K562 (cell line): Measurements from ENCODE around the gene KLHL29. TPM values are rescaled to one million over a fixed set of nuclear protein-coding genes. Genes with fewer than 3 reads are reported as not detected.

Experiments
- ATAC-seq: fragments of 200-7000 bp; cut with Tn5 transposase; 3 replicates; pipeline ENCODE4 v1.9.1; 2020; ENCODE audit warnings: moderate library complexity
- BruUV-seq: library from RNA; stranded (reverse); fragments of 400-500 nt; replicated peaks from 2 replicates; lab custom pipeline; 2021; lab: Mats Ljungman, UMichigan
- CTCF ChIA-PET: fragments of 300-600 bp; formaldehyde crosslinking; extraction: SDS; loops from one replicate; lab custom pipeline; 2021; ENCODE audit warnings: low intra/inter-chr PET ratio; lab: Yijun Ruan, JAX
- POLR2A ChIA-PET: fragments of 300-600, 350-650 bp; sonication (Branson Sonifier 250); formaldehyde crosslinking; extraction: SDS; loops from one replicate; lab custom pipeline; 2021; ENCODE audit warnings: antibody characterized with exemption, inconsistent platforms; lab: Yijun Ruan, JAX
- DNase-seq, 4 experiments: peaks; one replicate each; pipeline versions ENCODE4 v3.0.0 to v3.0.0-alpha.2; 2011 to 2018; ENCODE audit warnings: low spot score in 3 of 4, mixed read lengths in 3 of 4; ENCODE audit errors: extremely low read depth in 1 of 4
- FAIRE-seq: peaks from 2 replicates; lab custom pipeline; 2011; peaks lifted over from hg19 to GRCh38; lab: Jason Lieb, UNC
- H2AFZ ChIP-seq: 2 replicates; pipeline ENCODE4 v1.6.0; 2011; ENCODE audit warnings: low read depth, low read length, control low read depth, inconsistent platforms
- H3K27ac ChIP-seq: fragments of 200-600 bp; 3 replicates; pipeline ENCODE4 v1.8.0; 2011; ENCODE audit warnings: low read depth, mild to moderate bottlenecking, control low read depth, inconsistent platforms, low read length, moderate library complexity, mixed read lengths; ENCODE audit errors: extremely low read depth
- H3K27me3 ChIP-seq, 2 experiments: fragments of 300-600 bp in 1 of 2; 2 replicates in 1 of 2; 3 replicates in 1 of 2; pipeline versions ENCODE4 v1.6.0 to v1.8.0; 2011; ENCODE audit warnings: inconsistent platforms in 2 of 2, low read length in 2 of 2, mild to moderate bottlenecking in 1 of 2, mixed read lengths in 1 of 2, moderate library complexity in 1 of 2; ENCODE audit not compliant: control insufficient read depth in 2 of 2, insufficient read depth in 2 of 2
- H3K36me3 ChIP-seq: fragments of 300-600 bp; 3 replicates; pipeline ENCODE4 v1.8.0; 2011; ENCODE audit warnings: mild to moderate bottlenecking, low read length, inconsistent platforms; ENCODE audit not compliant: control insufficient read depth, insufficient read depth
- H3K4me1 ChIP-seq, 2 experiments: fragments of 200-600 bp in 1 of 2; replicated peaks in 1 of 2; 2 replicates in 1 of 2; 3 replicates in 1 of 2; pipeline versions ENCODE4 v1.5.1 to v1.8.0; 2011; ENCODE audit warnings: inconsistent platforms in 2 of 2, low read length in 2 of 2, mild to moderate bottlenecking in 1 of 2, mixed read lengths in 1 of 2, moderate library complexity in 1 of 2; ENCODE audit not compliant: control insufficient read depth in 2 of 2, insufficient read depth in 2 of 2
- H3K4me2 ChIP-seq: 2 replicates; pipeline ENCODE4 v1.6.1; 2011; ENCODE audit warnings: low read length, control low read depth, inconsistent platforms, mixed read lengths; ENCODE audit not compliant: insufficient read depth
- H3K4me3 ChIP-seq: fragments of 200-600 bp; sonication (generic), shearing (Covaris generic); 2 replicates; pipeline ENCODE4 v1.5.1; 2016; ENCODE audit warnings: control low read depth, inconsistent platforms
- H3K79me2 ChIP-seq: fragments of 200-600 bp; 3 replicates; pipeline ENCODE4 v1.8.0; 2011; ENCODE audit warnings: low read length, inconsistent platforms; ENCODE audit not compliant: control insufficient read depth, insufficient read depth
- H3K9ac ChIP-seq, 2 experiments: 2 replicates each; pipeline versions ENCODE4 v1.6.0 to v1.6.1; 2011; ENCODE audit warnings: low read depth in 2 of 2, low read length in 2 of 2, control low read depth in 1 of 2, inconsistent platforms in 1 of 2, mild to moderate bottlenecking in 1 of 2, mixed read lengths in 1 of 2; ENCODE audit not compliant: insufficient read depth in 1 of 2
- H3K9me1 ChIP-seq: one replicate; pipeline ENCODE4 v1.6.0; 2011; ENCODE audit warnings: inconsistent platforms, mild to moderate bottlenecking, low read length, moderate library complexity; ENCODE audit not compliant: control insufficient read depth, insufficient read depth
- H3K9me3 ChIP-seq: replicated peaks from 2 replicates; pipeline ENCODE4 v1.5.1; 2011; ENCODE audit warnings: low read depth, low read length, inconsistent platforms; ENCODE audit not compliant: control insufficient read depth, insufficient read depth
- H4K20me1 ChIP-seq: replicated peaks from 2 replicates; pipeline ENCODE4 v1.6.1; 2011; ENCODE audit warnings: low read length, inconsistent platforms, mixed read lengths; ENCODE audit not compliant: control insufficient read depth, insufficient read depth
- ARID3B ChIP-seq: fragments of 250-450 bp; sonication (Bioruptor Pico); IDR thresholded peaks from 2 replicates; pipeline ENCODE4 v1.4.0; 2020; ENCODE audit warnings: borderline replicate concordance
- CREB3 ChIP-seq: fragments of 450-650 bp; conservative IDR thresholded peaks from 2 replicates; pipeline ENCODE4 v1.6.1; 2016; ENCODE audit warnings: missing genetic modification characterization, low read depth, mild to moderate bottlenecking, missing compliant biosample characterization, moderate library complexity
- NFRKB ChIP-seq: fragments of 450-650 bp; IDR thresholded peaks from 2 replicates; pipeline ENCODE4 v1.6.1; 2016; ENCODE audit warnings: low read depth
- WGBS: fragments of 100-300 bp; shearing (Covaris generic); methylation state at CpG from one replicate; pipeline ENCODE4 v1.1.6; 2016; ENCODE audit warnings: low coverage, mixed read lengths; ENCODE audit not compliant: insufficient coverage; ENCODE audit errors: missing lambda C conversion rate; 5-methylcytosine and 5-hydroxymethylcytosine counted together
- in situ Hi-C: fragments of 300-500 bp; cut with MboI; formaldehyde crosslinking; loops from 4 replicates; pipeline ENCODE4 v1.15.0; 2018; ENCODE audit warnings: inconsistent platforms, mixed read lengths
- intact Hi-C: fragments of 100-400 bp; cut with micrococcal nuclease; formaldehyde crosslinking; loops from 2 replicates; pipeline ENCODE4 v1.14.2; 2022
- polyA plus RNA-seq, 8 experiments: library from polyadenylated mRNA; depleted of rRNA in 4 of 8; stranded (reverse) in 5 of 8; unstranded in 3 of 8; fragments of >200 nt; fragmentation: Nextera tagmentation in 2 of 8; fragmentation: Illumina TruSeq in 1 of 8; extraction: Ambion mirVana in 2 of 8; extraction: Trizol in 1 of 8; gene quantifications; 2 replicates each; pipeline versions ENCODE4 v1.2.1 to v1.2.3, GENCODE V29; 2011 to 2014; ENCODE audit warnings: inconsistent platforms in 1 of 8, missing spikeins in 1 of 8
- total RNA-seq, 7 experiments: library from RNA; depleted of rRNA in 6 of 7; stranded (reverse); fragments of >200 nt in 6 of 7; fragmentation: Illumina TruSeq in 2 of 7; extraction: Trizol in 2 of 7; gene quantifications; 2 replicates each; pipeline versions ENCODE4 v1.2.1 to v1.2.3, GENCODE V29; 2011 to 2021; ENCODE audit warnings: low replicate concordance in 1 of 7

Gene KLHL29
- total and polyA plus RNA-seq, 9 of the 15 experiments (the other 6 are each of a cell fraction or from before 2014, with no cell fraction given), result 0.03 to 0.31 (median 0.08) TPM; not detected in 1

GRCh38 chr2:23356711-23357110 lies 28.3 kb upstream of the KLHL29 start:
- peaks cover 2 to 46% of the 10 kb centered on the region in 2 experiments; a peak in 2 of 5 replicates for H3K27me3 ChIP-seq
- no peak overlapping the region for H2AFZ ChIP-seq
- under 1% methylated on average over 9 of the region's 9 CpGs for WGBS
- no TSS peak for BruUV-seq
- DNase-seq, result no peak
- TF ChIP-seq ARID3B (CRISPR knock-in tag) (no peak), CREB3 (tag) (no peak), NFRKB (no peak)
- peaks cover 0 to 2% of the 10 kb centered on the region in 2 experiments; a peak in 2 of 5 replicates for H3K4me1 ChIP-seq
- no peak overlapping the region; a peak in 1 of 4 replicates for H3K9ac ChIP-seq
- H3K4me3 ChIP-seq, result no peak overlapping the region
- in situ Hi-C loops, result no loop called here
- H4K20me1 ChIP-seq, result no peaks in the 10 kb centered on the region
- POLR2A ChIA-PET, result no interaction called here
- no peak for FAIRE-seq
- H3K27ac ChIP-seq, result no peak overlapping the region
- CTCF ChIA-PET, result no interaction called here
- no peak for ATAC-seq
- H3K9me3 ChIP-seq, result no peaks in the 10 kb centered on the region
- H3K9me1 ChIP-seq, result no peaks in the 10 kb centered on the region
- no peaks in the 10 kb centered on the region for H3K36me3 ChIP-seq
- intact Hi-C loops, result no loop called here
- H3K79me2 ChIP-seq, result no peaks in the 10 kb centered on the region
- H3K4me2 ChIP-seq, result no peak overlapping the region
